ENCODE data around the gene ATAT1. TPM values are rescaled to one million over a fixed set of nuclear protein-coding genes. Genes with fewer than 3 reads are reported as not detected.
A peak's percentile ranks its signal among the peaks of the same experiment; 100 is the strongest.

The ATAT1 gene
- total and polyA plus RNA-seq, 2 of the 13 experiments (the other 11 are each of a cell fraction or from before 2014, with no cell fraction given): 9.2 to 23.6 TPM

DNA sequence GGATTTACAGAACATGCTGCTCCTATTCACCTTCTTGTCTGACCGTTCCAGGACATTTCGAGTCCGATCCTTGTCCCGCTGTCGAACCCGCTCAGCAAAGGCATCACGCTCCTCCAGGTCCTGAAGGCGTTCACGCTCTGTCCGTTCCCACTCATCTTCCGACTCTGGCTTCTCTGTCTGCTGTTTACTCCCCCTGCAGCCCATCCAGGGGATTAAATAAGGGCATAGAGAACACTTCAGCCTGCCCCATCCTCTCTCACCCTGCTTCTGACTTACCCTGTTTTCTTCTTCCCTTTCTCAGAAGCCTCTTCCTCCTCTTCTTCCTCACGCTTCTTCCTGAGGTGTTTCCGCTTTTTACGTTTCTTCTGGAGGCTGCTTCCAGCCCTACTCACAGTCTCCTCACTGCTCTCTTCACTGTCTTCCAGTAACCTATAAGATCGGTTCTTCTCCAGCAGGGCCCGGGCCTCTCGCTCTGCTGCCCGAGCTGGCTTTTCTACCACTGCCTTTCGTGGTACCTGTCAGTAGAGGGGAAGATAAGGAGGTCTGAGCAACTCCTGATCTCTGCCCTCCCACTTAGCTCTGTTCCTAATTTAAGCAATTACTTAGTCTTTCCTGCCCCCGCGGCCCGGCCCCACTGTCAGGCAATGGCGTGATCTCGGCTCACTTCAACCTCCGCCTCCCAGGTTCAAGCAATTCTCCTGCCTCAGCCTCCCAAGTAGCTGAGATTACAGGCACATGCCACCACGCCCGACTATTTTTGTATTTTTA, 44.3 kb downstream of the ATAT1 start (continued):
- TF ChIP-seq, protein P1, sequence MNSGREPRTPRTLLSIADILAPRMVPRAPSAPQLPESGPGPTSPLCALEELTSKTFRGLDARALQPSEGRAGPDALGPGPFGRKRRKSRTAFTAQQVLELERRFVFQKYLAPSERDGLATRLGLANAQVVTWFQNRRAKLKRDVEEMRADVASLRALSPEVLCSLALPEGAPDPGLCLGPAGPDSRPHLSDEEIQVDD (CRISPR knock-in tag; IDR thresholded peaks at IDR 0.05; ENCODE audit: borderline replicate concordance): no peak
- TF ChIP-seq NFE2L1 (CRISPR knock-in tag; IDR thresholded peaks at IDR 0.05; ENCODE audit: borderline replicate concordance) (no peak), EHMT2 (IDR thresholded peaks at IDR 0.05; ENCODE audit: borderline replicate concordance, low read depth, low read length) (no peak), SOX13 (IDR thresholded peaks at IDR 0.05) (no peak), SOX13 (CRISPR knock-in tag; conservative IDR thresholded peaks at IDR 0.05 in 1 of 2, IDR thresholded peaks at IDR 0.05 in 1 of 2) (no peak), ZNF839 (CRISPR knock-in tag; IDR thresholded peaks at IDR 0.05; ENCODE audit: borderline replicate concordance) (peak; percentile 28; the same call in 1 of the 2 replicates), TARDBP (CRISPR knock-in tag; IDR thresholded peaks at IDR 0.05) (no peak), ZSCAN29 (CRISPR knock-in tag; conservative IDR thresholded peaks at IDR 0.05) (no peak), NKX3-1 (CRISPR knock-in tag; IDR thresholded peaks at IDR 0.05) (no peak), ZNF777 (CRISPR knock-in tag; IDR thresholded peaks at IDR 0.05) (no peak), TBX3 (IDR thresholded peaks at IDR 0.05; ENCODE audit: borderline replicate concordance) (no peak), ZNF160 (CRISPR knock-in tag; IDR thresholded peaks at IDR 0.05) (no peak), ZMAT3 (CRISPR knock-in tag; conservative IDR thresholded peaks at IDR 0.05) (no peak)
- TF ChIP-seq, protein P2, sequence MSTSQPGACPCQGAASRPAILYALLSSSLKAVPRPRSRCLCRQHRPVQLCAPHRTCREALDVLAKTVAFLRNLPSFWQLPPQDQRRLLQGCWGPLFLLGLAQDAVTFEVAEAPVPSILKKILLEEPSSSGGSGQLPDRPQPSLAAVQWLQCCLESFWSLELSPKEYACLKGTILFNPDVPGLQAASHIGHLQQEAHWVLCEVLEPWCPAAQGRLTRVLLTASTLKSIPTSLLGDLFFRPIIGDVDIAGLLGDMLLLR (CRISPR knock-in tag; IDR thresholded peaks at IDR 0.05): no peak
- TF ChIP-seq, protein P3, sequence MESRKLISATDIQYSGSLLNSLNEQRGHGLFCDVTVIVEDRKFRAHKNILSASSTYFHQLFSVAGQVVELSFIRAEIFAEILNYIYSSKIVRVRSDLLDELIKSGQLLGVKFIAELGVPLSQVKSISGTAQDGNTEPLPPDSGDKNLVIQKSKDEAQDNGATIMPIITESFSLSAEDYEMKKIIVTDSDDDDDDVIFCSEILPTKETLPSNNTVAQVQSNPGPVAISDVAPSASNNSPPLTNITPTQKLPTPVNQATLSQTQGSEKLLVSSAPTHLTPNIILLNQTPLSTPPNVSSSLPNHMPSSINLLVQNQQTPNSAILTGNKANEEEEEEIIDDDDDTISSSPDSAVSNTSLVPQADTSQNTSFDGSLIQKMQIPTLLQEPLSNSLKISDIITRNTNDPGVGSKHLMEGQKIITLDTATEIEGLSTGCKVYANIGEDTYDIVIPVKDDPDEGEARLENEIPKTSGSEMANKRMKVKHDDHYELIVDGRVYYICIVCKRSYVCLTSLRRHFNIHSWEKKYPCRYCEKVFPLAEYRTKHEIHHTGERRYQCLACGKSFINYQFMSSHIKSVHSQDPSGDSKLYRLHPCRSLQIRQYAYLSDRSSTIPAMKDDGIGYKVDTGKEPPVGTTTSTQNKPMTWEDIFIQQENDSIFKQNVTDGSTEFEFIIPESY (CRISPR knock-in tag; IDR thresholded peaks at IDR 0.05): peak; percentile 98
- TF ChIP-seq, protein P4, sequence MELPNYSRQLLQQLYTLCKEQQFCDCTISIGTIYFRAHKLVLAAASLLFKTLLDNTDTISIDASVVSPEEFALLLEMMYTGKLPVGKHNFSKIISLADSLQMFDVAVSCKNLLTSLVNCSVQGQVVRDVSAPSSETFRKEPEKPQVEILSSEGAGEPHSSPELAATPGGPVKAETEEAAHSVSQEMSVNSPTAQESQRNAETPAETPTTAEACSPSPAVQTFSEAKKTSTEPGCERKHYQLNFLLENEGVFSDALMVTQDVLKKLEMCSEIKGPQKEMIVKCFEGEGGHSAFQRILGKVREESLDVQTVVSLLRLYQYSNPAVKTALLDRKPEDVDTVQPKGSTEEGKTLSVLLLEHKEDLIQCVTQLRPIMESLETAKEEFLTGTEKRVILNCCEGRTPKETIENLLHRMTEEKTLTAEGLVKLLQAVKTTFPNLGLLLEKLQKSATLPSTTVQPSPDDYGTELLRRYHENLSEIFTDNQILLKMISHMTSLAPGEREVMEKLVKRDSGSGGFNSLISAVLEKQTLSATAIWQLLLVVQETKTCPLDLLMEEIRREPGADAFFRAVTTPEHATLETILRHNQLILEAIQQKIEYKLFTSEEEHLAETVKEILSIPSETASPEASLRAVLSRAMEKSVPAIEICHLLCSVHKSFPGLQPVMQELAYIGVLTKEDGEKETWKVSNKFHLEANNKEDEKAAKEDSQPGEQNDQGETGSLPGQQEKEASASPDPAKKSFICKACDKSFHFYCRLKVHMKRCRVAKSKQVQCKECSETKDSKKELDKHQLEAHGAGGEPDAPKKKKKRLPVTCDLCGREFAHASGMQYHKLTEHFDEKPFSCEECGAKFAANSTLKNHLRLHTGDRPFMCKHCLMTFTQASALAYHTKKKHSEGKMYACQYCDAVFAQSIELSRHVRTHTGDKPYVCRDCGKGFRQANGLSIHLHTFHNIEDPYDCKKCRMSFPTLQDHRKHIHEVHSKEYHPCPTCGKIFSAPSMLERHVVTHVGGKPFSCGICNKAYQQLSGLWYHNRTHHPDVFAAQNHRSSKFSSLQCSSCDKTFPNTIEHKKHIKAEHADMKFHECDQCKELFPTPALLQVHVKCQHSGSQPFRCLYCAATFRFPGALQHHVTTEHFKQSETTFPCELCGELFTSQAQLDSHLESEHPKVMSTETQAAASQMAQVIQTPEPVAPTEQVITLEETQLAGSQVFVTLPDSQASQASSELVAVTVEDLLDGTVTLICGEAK (IDR thresholded peaks at IDR 0.05): no peak
- TF ChIP-seq, protein P4 (CRISPR knock-in tag; IDR thresholded peaks at IDR 0.05): no peak
